Measurements from ENCODE around the gene DMTF1.
A peak's percentile ranks its signal among the peaks of the same experiment; 100 is the strongest.
"Not testable (repeated sequence)": the region's sequence is repeated elsewhere in the genome, so short reads cannot be mapped to it uniquely, and the experiment has no call there.

Gene DMTF1

GRCh38 chr7:87225696-87226095, 73.4 kb downstream of the DMTF1 start:
- no peak for DNase-seq

GRCh38 chr7:87226495-87226894, 74.2 kb downstream of the DMTF1 start:
- no peak for DNase-seq

GRCh38 chr7:87231258-87231657, 79.0 kb downstream of the DMTF1 start:
- peak; percentile 57 for DNase-seq

GRCh38 chr7:87231711-87232110, 79.5 kb downstream of the DMTF1 start:
- DNase-seq: no peak

- no peak for DNase-seq
Measured at GRCh38 chr7:87234949-87235348, 82.7 kb downstream of the DMTF1 start.

- DNase-seq: not testable (repeated sequence)
Measured at GRCh38 chr7:87238464-87239051, 86.3 kb downstream of the DMTF1 start.

GRCh38 chr7:87245671-87246070, 93.4 kb downstream of the DMTF1 start:
- not testable (repeated sequence) for DNase-seq

Data from left hindlimb (tissue), 1 donor.